GM18511 (cell line): ENCODE data around the gene ALOX12.

Experiments used
- ATAC-seq: cut with Tn5 transposase; IDR thresholded peaks from one replicate; pipeline ENCODE4 v1.9.1; 2021; ENCODE audit warnings: mild to moderate bottlenecking, moderate library complexity; ENCODE audit not compliant: unreplicated experiment

Gene ALOX12

GRCh38 chr17:7001318-7001961 is 5.6 kb downstream of the ALOX12 start:
- ATAC-seq, result no peak

GRCh38 chr17:7002288-7003047 is 6.6 kb downstream of the ALOX12 start:
- no peak for ATAC-seq

- ATAC-seq, result no peak
These were observed 7.9 kb downstream of the ALOX12 start for GRCh38 chr17:7003745-7004144.

- ATAC-seq, result no peak
These were observed 8.8 kb downstream of the ALOX12 start for GRCh38 chr17:7004398-7005253.

GRCh38 chr17:7005716-7006115 is 9.9 kb downstream of the ALOX12 start:
- ATAC-seq, result no peak

- no peak for ATAC-seq
These were observed 11.3 kb downstream of the ALOX12 start for GRCh38 chr17:7007143-7007542.

GRCh38 chr17:7010523-7010922 is 14.7 kb downstream of the ALOX12 start:
- ATAC-seq, result no peak

- no peak for ATAC-seq
These were observed 15.6 kb downstream of the ALOX12 start for GRCh38 chr17:7011415-7011814.

GRCh38 chr17:7011942-7012254 is 16.0 kb downstream of the ALOX12 start:
- ATAC-seq, result no peak

- ATAC-seq, result peak; percentile 80
These were observed 18.6 kb downstream of the ALOX12 start for GRCh38 chr17:7014261-7014994.

- peak; percentile 16 for ATAC-seq
These were observed 19.4 kb downstream of the ALOX12 start for GRCh38 chr17:7014995-7015958.

GRCh38 chr17:7016418-7016817 is 20.6 kb downstream of the ALOX12 start:
- ATAC-seq, result no peak

GRCh38 chr17:7016886-7017826 is 21.3 kb downstream of the ALOX12 start:
- ATAC-seq, result no peak

GRCh38 chr17:7017827-7018200 is 22.0 kb downstream of the ALOX12 start:
- ATAC-seq, result no peak

- ATAC-seq, result no peak
These were observed 22.6 kb downstream of the ALOX12 start for GRCh38 chr17:7018331-7018964.

- no peak for ATAC-seq
These were observed 23.5 kb downstream of the ALOX12 start for GRCh38 chr17:7019367-7019766.

- ATAC-seq, result no peak
These were observed 24.1 kb downstream of the ALOX12 start for GRCh38 chr17:7019839-7020519.
